HG02571 (cell line): ENCODE data around the gene HAPLN3.

ENCODE experiments used
- ATAC-seq: cut with Tn5 transposase; IDR thresholded peaks from one replicate; pipeline ENCODE4 v1.9.1; 2021; ENCODE audit warnings: mild to moderate bottlenecking, moderate library complexity; ENCODE audit not compliant: unreplicated experiment

The HAPLN3 gene

DNA sequence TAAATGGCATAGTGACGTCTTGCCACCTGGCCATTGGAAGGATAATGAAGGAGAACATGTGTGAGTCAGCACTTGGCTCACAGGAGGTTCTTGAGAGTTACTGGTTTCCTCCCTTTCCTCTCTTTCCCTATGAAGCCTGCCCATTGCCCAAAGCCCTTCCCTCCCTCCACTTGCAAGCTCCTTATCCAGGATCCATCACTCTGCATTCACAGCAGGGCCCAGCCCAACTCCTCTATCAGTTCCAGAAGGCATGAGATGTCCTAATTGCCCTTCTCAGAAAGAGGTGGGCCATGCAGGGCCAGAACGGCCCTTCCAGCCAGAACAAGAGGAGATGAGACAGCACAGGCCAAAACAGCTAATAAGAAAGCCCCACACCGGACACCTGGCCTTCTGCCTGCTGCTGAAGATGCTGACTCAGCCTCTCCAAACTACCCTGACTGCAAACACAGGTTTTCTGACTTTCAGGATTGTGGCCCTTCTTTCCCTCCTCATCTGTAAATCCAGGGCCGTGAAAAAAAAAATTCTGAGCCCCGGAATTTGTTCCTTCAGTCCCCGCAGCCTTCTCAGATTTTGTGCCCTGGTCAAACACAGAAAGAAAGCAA lies 29.7 kb downstream of the HAPLN3 start:
- no peak for ATAC-seq

DNA sequence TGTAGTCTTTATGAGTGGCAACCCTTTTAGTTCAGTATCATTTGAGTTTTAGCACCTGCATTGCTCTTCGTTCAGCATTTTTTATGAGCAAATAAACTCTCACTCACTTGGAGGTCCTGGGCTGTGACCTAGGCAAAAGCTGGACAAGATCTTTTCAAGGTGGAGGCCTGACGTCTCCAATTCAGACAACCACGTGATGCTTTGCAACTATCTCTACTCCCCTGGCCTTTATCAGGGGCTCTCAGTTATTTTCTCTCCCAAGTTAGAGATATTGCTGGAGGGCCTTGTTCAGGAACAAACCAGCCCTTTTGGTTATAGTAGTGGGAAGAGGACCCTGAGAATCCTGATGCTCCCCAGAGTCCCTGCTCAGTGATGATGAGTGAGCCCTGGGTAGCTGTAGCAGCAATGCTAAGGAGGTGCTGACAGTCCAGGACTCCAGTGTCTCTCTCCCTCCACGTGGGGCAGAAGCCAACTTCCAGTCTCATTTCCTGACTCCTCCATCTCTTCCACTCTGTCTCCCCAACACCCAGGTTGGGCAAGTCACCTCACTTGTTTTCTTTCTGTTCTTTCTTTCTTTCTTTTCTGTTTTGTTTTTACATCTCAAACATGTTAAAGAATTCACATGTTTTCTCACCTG lies 30.4 kb downstream of the HAPLN3 start:
- no peak for ATAC-seq

DNA sequence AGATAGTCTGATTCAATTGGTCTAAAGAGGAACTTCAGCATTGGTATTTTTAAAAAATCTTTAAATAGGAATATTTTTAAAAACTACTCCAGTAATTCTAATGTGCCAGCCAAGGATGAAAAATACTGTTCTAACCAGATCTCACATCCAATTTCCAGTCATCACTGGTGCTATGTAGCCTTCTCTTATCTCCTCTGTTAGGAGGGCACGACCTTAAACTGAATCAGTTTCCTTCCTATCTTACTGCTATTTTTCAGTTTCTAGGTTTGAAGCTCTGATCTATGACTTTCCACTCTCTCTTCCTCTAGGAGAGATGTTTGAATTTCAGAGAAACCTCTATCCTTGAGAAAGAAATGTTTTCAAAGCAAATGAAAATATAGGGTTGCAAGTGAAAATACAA lies 31.9 kb downstream of the HAPLN3 start:
- ATAC-seq, result no peak

DNA sequence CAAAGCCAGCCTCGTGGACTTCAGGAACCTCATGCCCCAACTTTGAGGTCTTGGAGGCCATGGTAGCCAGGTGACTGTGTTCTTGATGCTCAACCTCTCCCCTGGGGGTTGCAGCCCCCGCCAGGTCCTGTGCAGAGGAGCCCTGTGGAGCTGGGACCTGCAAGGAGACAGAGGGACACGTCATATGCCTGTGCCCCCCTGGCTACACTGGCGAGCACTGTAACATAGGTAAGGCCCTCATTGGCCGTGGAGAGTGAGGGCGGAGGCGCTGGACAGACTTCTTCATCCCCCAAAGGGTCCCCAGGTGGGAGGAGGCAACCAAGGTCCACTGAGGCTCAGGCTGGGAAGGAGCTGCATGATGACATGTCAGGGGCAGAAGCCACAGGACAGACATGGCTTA lies 35.1 kb downstream of the HAPLN3 start:
- no peak for ATAC-seq

DNA sequence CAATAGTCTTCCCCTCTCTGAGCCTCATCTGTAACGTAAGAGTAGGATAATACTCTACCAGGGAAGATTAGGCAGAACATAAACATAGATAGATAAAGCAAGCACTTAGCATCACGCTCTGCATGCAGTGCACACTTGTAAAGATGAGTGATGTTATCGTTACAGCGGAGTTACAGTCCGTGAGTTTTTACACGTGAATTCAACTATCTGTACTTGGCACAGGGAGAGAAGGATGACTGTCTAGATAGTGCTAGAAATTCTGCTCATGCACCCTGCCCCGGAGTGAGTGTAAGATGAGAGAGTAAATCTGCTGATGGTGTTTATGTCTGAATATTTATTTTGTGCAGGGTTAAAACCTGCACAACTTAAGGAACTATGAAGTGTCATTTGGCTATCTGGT lies 35.8 kb downstream of the HAPLN3 start:
- no peak for ATAC-seq

DNA sequence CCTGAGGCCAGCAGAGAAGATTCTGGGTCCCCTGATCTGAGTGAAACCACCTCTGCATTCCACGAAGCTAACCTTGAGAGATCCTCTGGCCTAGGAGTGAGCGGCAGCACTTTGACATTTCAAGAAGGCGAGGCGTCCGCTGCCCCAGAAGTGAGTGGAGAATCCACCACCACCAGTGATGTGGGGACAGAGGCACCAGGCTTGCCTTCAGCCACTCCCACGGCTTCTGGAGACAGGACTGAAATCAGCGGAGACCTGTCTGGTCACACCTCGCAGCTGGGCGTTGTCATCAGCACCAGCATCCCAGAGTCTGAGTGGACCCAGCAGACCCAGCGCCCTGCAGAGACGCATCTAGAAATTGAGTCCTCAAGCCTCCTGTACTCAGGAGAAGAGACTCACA lies 36.4 kb downstream of the HAPLN3 start:
- no peak for ATAC-seq

DNA sequence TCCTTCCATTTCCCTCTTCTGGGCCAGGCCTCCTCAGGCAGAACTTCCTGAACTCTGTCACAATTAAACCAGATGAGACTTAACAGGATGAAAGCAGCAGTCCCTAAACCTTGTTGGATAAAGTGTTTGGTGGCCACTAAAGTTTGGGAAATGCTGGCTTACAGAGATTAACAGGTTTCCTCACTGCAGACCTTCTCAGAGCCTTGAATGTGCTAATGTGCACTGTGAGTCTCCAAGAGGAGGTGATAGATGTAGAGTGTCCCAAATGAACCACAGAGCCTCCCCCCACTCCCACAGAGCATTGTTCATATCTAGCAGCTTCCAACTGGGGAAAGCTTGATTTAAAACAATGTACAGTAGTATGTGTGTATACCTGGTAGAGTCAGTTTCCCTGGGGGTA lies 42.9 kb downstream of the HAPLN3 start:
- no peak for ATAC-seq

DNA sequence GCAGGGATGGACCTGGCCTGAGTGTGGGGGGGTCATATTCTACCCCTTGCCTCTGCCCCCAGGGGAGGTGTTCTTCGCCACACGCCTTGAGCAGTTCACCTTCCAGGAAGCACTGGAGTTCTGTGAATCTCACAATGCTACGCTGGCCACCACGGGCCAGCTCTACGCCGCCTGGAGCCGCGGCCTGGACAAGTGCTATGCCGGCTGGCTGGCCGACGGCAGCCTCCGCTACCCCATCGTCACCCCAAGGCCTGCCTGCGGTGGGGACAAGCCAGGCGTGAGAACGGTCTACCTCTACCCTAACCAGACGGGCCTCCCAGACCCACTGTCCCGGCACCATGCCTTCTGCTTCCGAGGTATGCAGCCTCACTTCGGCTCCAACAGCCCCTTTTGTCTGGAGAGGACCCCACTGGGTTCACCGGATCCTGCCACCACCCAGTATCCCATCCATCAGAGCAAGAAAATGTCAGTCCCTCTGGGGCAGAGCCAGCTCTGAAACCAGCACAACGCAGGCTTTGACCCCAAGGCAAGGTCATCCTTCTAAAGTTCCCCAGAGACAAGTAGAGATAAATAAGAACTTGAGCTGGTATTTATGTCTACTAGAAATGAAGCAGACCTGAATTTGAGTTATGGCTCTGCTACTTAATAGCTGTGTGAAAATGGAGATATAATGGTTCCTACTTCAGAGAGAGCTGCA lies 45.8 kb downstream of the HAPLN3 start:
- no peak for ATAC-seq

DNA sequence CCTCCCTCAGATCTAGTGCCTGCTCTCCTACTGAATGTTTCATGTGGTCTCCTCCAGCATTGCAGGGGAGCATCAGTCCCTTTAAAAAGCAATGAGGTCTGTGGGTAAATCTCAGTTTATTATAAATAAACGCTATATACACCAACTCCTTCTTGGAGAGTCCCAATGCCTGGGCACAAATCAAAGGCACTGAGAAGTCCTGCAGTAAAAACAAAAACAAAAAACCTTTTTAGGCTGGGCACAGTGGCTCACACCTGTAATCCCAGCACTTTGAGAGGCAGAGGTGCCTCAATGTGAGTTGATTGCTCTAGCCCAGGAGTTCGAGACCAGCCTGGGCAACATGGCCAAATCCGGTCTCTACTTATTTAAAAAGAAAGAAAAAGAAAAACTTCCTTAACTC lies 47.1 kb downstream of the HAPLN3 start:
- no peak for ATAC-seq

DNA sequence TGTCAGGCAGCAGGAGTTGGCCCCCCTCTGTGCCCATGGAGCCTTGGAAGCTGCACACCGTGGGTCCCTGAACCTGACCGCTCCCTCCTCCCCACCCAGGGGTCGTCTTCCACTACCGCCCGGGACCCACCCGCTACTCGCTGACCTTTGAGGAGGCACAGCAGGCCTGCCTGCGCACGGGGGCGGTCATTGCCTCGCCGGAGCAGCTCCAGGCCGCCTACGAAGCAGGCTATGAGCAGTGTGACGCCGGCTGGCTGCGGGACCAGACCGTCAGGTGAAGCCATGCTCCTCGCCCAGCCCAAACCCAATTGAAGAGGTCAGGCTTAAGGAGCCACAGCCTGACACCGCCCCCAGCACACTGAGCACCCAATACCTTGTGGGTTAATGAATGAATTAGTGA lies 48.2 kb downstream of the HAPLN3 start:
- ATAC-seq, result no peak

DNA sequence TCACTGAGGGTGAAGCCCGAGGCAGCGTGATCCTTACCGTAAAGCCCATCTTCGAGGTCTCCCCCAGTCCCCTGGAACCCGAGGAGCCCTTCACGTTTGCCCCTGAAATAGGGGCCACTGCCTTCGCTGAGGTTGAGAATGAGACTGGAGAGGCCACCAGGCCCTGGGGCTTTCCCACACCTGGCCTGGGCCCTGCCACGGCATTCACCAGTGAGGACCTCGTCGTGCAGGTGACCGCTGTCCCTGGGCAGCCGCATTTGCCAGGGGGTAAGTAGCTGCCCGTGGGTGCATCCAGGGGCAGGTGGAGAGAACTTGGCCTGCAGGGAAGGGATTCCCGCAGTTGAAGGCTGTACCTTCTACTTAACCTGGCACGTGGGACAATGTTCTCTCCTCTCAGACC lies 49.7 kb downstream of the HAPLN3 start:
- no peak for ATAC-seq

DNA sequence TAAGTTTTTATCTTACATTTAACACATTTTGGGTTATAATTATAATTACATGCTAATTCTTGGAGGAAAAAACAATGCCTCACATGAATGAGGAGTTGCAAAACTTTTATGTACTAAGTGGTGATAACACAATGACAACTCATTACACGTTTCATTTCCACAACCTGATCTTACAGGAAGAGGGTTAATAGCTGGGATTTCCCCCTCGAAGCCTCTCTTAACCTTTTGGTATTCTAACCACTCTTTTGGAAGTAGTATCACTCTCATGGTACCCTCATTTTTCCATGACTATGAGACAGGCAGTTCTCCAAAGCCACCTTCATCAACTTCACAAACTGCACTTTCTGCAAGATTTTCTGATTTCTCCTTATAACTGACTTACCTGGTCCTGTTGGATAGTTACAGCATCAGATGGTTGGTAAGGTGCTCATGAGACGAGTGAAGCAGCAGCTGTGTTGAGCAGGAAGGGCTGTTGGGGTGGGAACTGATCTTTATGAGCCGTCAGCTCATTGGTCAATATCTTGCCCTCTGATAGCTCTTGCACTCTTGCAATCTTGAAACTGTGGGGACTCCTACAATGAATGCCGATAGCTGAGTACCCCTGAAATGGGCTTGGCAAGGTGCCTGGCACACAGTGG lies 50.5 kb downstream of the HAPLN3 start:
- ATAC-seq, result no peak

DNA sequence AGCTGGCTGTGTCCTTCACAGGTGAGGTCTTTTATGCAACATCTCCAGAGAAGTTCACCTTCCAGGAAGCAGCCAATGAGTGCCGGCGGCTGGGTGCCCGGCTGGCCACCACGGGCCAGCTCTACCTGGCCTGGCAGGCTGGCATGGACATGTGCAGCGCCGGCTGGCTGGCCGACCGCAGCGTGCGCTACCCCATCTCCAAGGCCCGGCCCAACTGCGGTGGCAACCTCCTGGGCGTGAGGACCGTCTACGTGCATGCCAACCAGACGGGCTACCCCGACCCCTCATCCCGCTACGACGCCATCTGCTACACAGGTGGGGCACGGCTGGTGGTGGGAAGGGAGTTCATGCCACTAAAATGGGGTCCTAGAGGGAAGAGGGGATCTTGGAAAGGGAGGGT lies 52.0 kb downstream of the HAPLN3 start:
- ATAC-seq, result no peak

DNA sequence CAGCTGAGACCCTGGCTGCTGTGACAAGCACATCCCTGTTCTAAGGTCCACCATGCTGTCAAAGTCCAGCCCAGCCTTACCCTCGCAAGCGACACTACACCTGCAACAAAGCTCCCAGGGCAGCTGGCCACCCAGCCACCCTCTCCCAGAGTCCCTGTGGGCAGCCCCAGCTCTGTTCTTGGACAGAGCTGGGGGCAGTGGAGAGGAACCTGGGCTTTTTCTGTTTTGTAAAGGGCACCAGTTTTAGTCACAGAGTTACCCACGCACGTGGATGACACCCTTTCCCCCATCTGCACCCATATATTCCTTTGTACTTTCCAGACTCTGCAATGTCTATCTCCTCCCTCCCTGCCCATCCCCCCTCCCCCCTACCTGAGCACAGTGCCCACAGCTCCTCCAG lies 53.2 kb downstream of the HAPLN3 start:
- no peak for ATAC-seq

DNA sequence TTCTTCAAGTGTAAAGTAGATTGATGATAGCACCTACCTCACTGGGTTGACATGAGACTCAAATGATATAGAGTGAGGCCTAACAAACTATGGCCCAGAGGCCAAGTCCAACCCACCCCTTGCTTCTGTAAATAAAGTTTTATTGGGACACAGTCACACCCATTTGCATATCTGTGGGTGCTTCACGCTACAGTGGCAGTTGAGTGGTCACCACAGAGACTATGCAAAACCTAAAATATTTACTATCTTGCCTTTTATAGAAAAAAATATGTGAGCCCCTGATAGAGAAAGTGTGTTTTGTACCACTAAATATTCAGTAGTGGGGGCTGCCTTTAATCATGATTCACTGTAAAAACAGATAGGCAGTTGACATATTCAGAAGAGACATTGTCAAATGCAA lies 54.1 kb downstream of the HAPLN3 start:
- ATAC-seq, result no peak

DNA sequence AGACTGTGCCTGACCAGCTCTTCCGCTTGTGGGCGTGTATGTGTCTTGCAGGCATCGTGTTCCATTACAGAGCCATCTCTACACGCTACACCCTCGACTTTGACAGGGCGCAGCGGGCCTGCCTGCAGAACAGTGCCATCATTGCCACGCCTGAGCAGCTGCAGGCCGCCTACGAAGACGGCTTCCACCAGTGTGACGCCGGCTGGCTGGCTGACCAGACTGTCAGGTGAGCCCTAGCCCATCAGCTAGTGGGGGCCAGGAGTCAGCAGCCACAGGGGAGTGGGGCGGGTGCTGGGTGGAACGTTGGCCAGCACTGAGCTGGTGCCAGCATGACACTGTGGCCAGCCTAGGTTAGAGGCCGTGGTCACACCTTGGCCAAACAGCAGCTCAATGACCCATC lies 55.4 kb downstream of the HAPLN3 start:
- ATAC-seq, result no peak

DNA sequence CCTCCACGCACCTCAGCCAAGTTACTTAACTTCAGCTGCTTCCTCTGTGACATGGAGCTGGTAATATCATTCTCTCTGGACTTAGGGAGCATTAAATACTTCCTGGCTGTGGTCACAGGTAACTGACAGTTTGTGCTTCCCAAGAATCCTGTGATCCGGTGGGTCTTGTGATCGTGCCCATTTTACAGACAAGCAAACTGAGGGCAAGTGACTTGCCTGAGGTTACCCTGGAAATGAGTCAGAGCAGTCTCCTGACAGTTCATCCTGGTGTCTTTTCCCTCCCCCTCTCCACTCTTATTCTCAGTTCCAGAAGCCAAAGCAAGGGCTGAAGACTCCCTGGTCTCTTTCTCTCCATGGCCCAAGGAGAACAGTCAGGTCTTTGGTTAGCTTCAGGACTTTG lies 56.2 kb downstream of the HAPLN3 start:
- no peak for ATAC-seq

DNA sequence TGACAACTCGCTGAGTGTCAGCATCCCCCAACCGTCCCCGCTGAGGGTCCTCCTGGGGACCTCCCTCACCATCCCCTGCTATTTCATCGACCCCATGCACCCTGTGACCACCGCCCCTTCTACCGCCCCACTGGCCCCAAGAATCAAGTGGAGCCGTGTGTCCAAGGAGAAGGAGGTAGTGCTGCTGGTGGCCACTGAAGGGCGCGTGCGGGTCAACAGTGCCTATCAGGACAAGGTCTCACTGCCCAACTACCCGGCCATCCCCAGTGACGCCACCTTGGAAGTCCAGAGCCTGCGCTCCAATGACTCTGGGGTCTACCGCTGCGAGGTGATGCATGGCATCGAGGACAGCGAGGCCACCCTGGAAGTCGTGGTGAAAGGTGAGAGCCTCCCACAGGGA lies 56.7 kb downstream of the HAPLN3 start:
- no peak for ATAC-seq

DNA sequence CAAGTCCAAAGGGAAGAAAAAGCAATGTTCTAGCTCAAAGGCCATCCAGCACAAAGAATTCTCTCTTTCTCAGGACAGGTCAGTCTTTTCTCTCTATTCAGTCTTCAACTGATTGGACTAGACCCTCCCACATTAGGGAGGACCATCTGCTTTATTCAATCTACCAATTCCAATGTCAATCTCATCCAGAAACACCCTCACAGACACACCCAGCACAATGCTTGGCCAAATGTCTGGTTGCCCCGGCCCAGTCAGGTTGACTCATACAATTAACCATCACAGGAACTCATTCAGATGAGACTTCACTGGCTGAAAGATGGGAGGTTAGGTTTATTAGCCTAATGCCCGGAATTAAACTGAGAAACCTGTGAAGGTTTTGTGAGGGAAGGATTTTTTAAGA lies 59.7 kb downstream of the HAPLN3 start:
- ATAC-seq, result no peak

DNA sequence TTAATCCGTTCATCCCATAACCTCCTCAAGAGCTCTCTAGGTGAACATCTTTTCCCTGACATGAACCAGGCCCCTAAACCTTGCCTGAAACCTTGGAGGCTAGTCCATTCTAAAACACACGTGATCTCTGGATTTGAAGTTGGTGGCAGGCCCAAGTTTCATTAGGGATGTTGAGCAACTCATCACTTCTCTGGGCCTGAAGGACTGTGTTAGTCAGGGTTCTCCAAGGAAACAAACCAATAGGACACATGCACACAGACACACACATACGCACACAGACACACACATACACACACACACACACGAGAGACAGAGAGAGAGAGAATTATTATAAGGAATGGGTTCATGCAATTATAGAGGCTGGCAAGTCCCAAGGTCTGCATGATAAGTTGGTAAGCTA lies 60.2 kb downstream of the HAPLN3 start:
- ATAC-seq, result no peak

DNA sequence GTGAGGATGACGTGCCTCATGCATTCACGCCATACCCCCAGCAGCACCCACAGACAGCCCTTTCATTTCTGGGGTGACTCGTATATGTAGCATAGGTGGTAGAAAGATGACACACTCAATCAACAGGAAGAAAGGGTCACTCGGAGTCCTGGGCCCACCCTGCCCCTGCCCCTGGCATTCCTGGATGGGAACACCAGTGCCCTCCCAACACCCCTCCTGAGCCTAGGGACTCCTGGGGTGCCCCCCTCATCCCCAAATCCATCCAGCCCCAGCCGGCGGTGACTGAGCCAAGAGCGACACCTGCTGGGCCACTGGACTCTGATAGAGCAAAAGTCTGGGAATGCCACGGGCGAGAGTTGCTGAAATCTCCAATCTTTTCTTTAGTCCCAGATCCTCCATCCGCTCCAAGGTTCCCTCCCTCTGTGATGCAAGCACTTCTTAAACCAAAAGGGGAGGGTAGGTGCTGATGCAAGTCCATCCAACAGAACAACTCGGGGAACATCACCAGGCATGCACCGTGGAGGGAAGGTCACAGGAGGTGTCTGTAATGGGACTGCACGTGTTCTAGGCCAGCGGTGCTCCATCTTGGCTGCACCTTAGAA lies 61.0 kb downstream of the HAPLN3 start:
- ATAC-seq, result no peak

DNA sequence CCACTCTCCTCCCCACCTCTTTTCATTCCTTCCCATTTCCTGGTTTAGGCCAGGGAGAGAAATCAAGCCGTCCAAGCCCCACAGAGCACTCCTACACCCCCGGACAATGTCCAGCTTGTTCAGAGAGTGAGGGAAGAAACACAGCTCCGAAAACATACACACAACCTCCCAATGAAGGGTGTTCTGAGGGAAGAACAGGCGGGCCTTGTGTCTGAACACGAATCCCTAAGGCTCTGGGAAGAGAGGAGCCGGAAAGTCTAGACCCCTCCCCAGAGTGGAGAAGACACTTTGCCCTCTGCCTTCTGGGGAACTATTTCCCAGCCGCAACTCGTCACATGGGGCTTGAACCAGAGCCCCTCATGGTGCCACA lies 61.6 kb downstream of the HAPLN3 start:
- no peak for ATAC-seq
